ENCODE data around the gene RNF34.

Gene RNF34

GRCh38 chr12:121390856-121391255 is 9.1 kb upstream of the RNF34 start:
- no peak for DNase-seq (ENCODE audit: low read depth)

- DNase-seq (ENCODE audit: low read depth), result peak; percentile 6
Observed at GRCh38 chr12:121391619-121392324, 8.1 kb upstream of the RNF34 start.

GRCh38 chr12:121392325-121392716 is 7.6 kb upstream of the RNF34 start:
- DNase-seq (ENCODE audit: low read depth), result no peak

GRCh38 chr12:121397521-121397920 is 2.4 kb upstream of the RNF34 start:
- DNase-seq (ENCODE audit: low read depth), result no peak

- DNase-seq (ENCODE audit: low read depth), result no peak
Observed at GRCh38 chr12:121398355-121398754, 1.6 kb upstream of the RNF34 start.

- peak; percentile 30 for DNase-seq (ENCODE audit: low read depth)
Observed at GRCh38 chr12:121400332-121401139, 618 bp downstream of the RNF34 start.

- DNase-seq (ENCODE audit: low read depth), result no peak
Observed at GRCh38 chr12:121403721-121404120, 3.8 kb downstream of the RNF34 start.

- DNase-seq (ENCODE audit: low read depth), result no peak
Observed at GRCh38 chr12:121404734-121405133, 4.8 kb downstream of the RNF34 start.

GRCh38 chr12:121405211-121405610 is 5.3 kb downstream of the RNF34 start:
- no peak for DNase-seq (ENCODE audit: low read depth)

GRCh38 chr12:121413917-121414316 is 14.0 kb downstream of the RNF34 start:
- no peak for DNase-seq (ENCODE audit: low read depth)

GRCh38 chr12:121417847-121418246 is 17.9 kb downstream of the RNF34 start:
- no peak for DNase-seq (ENCODE audit: low read depth)

GRCh38 chr12:121420109-121420508 is 20.2 kb downstream of the RNF34 start:
- DNase-seq (ENCODE audit: low read depth), result no peak

- DNase-seq (ENCODE audit: low read depth), result no peak
Observed at GRCh38 chr12:121423253-121423652, 23.3 kb downstream of the RNF34 start.

- DNase-seq (ENCODE audit: low read depth), result no peak
Observed at GRCh38 chr12:121423682-121424623, 24.0 kb downstream of the RNF34 start.

GRCh38 chr12:121424624-121424975 is 24.7 kb downstream of the RNF34 start:
- DNase-seq (ENCODE audit: low read depth), result no peak

GRCh38 chr12:121427556-121428050 is 27.7 kb downstream of the RNF34 start:
- DNase-seq (ENCODE audit: low read depth), result no peak

- no peak for DNase-seq (ENCODE audit: low read depth)
Observed at GRCh38 chr12:121428883-121429282, 29.0 kb downstream of the RNF34 start.

GRCh38 chr12:121430833-121431415 is 31.0 kb downstream of the RNF34 start:
- no peak for DNase-seq (ENCODE audit: low read depth)

GRCh38 chr12:121432740-121433480 is 33.0 kb downstream of the RNF34 start:
- no peak for DNase-seq (ENCODE audit: low read depth)

- DNase-seq (ENCODE audit: low read depth), result no peak
Observed at GRCh38 chr12:121436706-121437105, 36.8 kb downstream of the RNF34 start.

GRCh38 chr12:121438905-121439304 is 39.0 kb downstream of the RNF34 start:
- DNase-seq (ENCODE audit: low read depth), result no peak

Measured in stimulated activated CD8-positive, alpha-beta memory T cell treated with anti-CD3 and anti-CD28 coated beads, Interleukin-4, amount 100 ng/mL, for 24 hours (primary cell).